Fibroblast of skin of left quadriceps (primary cell): ENCODE measurements around the gene TCEANC2.
"Not testable (repeated sequence)": the region's sequence is repeated elsewhere in the genome, so short reads cannot be mapped to it uniquely, and the experiment has no call there.

Experiments used
- DNase-seq, 2 experiments: peaks; one replicate each; pipeline ENCODE4 v3.0.0-alpha.2; 2013; ENCODE audit warnings: low read depth in 2 of 2

The TCEANC2 gene

GRCh38 chr1:54052934-54053744 is at the start of gene TCEANC2, which contains the start of gene TMEM59:
Gene TCEANC2, plus strand, starts transcription at chr1:54053608. Its CDS starts 815 bp downstream, at chr1:54054423.
Gene TMEM59, minus strand, starts transcription at chr1:54053204. Its CDS starts 16 bp downstream, at chr1:54053188.
- DNase-seq = peak; percentile 98

- not testable (repeated sequence) for DNase-seq
These were observed 49.5 kb upstream of the TCEANC2 start for GRCh38 chr1:54003750-54004480.

- no peak for DNase-seq
These were observed 48.8 kb upstream of the TCEANC2 start for GRCh38 chr1:54004481-54005049.

GRCh38 chr1:54006508-54006907 is 46.9 kb upstream of the TCEANC2 start:
- no peak for DNase-seq

- no peak for DNase-seq
These were observed 45.8 kb upstream of the TCEANC2 start for GRCh38 chr1:54007613-54008012.

- DNase-seq = no peak
These were observed 44.5 kb upstream of the TCEANC2 start for GRCh38 chr1:54008876-54009275.

GRCh38 chr1:54009406-54009805 is 44.0 kb upstream of the TCEANC2 start:
- DNase-seq = no peak

- DNase-seq = no peak
These were observed 42.8 kb upstream of the TCEANC2 start for GRCh38 chr1:54010415-54011117.

GRCh38 chr1:54011316-54012007 is 41.9 kb upstream of the TCEANC2 start:
- no peak for DNase-seq

- no peak for DNase-seq
These were observed 41.4 kb upstream of the TCEANC2 start for GRCh38 chr1:54012008-54012325.

GRCh38 chr1:54012863-54013262 is 40.5 kb upstream of the TCEANC2 start:
- no peak for DNase-seq

- no peak for DNase-seq
These were observed 39.9 kb upstream of the TCEANC2 start for GRCh38 chr1:54013393-54014008.

- DNase-seq = no peak
These were observed 39.3 kb upstream of the TCEANC2 start for GRCh38 chr1:54014009-54014629.

- DNase-seq = no peak
These were observed 36.8 kb upstream of the TCEANC2 start for GRCh38 chr1:54016343-54017282.

- no peak for DNase-seq
These were observed 35.4 kb upstream of the TCEANC2 start, which contains the start of gene LDLRAD1 for GRCh38 chr1:54017979-54018378. Gene LDLRAD1, minus strand, starts transcription at chr1:54018186. Its CDS starts 74 bp downstream, at chr1:54018112.

GRCh38 chr1:54018635-54019034 is 34.8 kb upstream of the TCEANC2 start:
- no peak for DNase-seq

GRCh38 chr1:54019562-54020176 is 33.7 kb upstream of the TCEANC2 start:
- not testable (repeated sequence) for DNase-seq

GRCh38 chr1:54024358-54024757 is 29.1 kb upstream of the TCEANC2 start:
- DNase-seq = no peak

- not testable (repeated sequence) for DNase-seq
These were observed 28.6 kb upstream of the TCEANC2 start for GRCh38 chr1:54024811-54025210.
